ENCODE results near the gene DLGAP1.
A peak's percentile ranks its signal among the peaks of the same experiment; 100 is the strongest.

DLGAP1 gene

GRCh38 chr18:3504637-3505036, 950.5 kb downstream of the DLGAP1 start:
- no peak for DNase-seq

DNA sequence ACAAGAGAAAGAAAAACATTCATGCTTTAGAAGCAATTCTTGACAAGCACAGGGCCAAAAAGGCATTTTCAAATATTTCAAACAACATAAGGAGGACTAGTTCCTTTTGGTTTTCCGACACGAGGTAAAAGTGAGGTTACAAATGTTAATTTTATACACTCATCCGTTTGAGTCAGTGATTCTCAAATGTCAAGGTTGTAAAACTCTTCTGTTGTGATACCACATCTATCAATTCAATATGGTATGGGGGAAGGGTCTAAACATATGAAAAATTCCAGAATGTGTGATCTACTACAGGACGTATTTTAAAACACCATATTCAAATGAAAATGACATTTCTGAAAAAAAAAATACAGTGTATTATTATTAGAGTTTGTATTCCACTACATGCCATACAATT, 952.5 kb downstream of the DLGAP1 start:
- no peak for DNase-seq

GRCh38 chr18:3500016-3500415, 955.1 kb downstream of the DLGAP1 start:
- DNase-seq = no peak

GRCh38 chr18:3499501-3499900, 955.6 kb downstream of the DLGAP1 start:
- DNase-seq = no peak

DNA sequence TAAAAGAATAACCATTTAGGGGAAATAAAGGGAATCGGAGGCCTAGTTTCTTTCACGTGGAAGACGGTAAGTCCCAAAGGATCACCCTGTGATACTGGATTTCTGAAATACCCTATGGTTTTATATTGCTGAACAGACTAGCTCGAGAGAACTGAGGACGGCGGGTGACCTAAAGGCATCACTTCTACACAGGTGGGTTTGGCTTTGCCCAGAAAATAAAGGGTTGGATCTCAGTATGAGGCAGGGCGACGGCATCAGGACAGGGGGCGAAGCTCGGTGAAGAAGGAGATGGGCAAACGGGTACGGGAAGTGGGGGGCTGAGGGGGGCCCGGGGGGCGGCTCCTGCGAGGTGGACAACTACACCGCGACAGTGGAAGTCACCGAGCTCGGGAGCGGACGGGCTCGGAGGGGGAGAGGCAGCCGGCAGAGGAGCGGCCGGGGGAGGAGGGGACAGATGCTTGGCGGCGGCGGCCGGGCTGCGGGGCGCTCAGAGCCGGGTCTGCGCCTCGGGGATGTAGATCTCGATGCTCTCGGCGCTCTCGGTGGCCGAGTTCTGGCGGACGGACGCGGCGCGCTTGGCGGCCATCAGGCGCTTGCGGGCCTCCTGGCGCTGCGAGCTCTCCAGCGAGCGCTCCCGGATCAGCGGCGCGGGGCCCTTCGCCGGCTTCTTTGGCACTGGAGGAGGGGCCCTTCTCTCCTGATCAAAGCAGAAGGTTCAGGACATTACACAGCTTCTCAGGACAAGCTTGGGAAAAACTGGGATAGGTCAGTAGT, 956.2 kb downstream of the DLGAP1 start:
- DNase-seq = no peak

DNA sequence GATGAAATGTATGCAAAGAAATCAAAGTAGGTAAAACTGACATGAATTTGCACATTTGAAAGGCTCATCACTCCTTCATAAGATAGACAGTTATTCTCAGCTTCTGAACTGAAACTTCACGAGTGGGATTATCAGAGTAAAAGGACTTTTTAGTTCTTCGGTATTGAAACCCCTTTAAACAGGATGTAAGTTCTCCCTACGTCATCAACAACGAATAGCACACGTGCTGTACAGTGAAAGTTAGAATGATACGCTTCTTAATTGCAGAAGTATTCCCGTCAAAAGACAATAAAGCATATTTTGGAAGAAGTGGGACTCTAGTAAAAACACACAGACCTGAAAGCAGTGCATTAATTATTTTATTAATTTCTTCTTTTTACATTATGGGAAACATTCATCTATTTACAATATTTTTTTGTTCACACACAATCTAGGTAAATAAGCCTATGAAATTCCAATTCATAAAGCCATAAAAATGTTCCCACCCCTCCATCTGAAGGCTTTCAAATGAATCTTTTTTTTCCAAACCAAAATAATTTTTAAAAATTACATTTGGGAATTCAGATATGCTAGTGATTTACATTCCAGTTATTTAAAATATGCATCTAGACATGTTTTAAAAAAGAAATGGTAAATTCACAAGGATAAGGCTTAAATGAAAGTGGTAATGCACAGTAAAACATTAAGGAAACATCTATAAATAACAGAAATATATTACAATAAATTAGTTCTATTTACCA, 959.2 kb downstream of the DLGAP1 start:
- DNase-seq = no peak

GRCh38 chr18:3494569-3494968, 960.5 kb downstream of the DLGAP1 start:
- no peak for DNase-seq

GRCh38 chr18:3494245-3494526, 960.9 kb downstream of the DLGAP1 start:
- no peak for DNase-seq

DNA sequence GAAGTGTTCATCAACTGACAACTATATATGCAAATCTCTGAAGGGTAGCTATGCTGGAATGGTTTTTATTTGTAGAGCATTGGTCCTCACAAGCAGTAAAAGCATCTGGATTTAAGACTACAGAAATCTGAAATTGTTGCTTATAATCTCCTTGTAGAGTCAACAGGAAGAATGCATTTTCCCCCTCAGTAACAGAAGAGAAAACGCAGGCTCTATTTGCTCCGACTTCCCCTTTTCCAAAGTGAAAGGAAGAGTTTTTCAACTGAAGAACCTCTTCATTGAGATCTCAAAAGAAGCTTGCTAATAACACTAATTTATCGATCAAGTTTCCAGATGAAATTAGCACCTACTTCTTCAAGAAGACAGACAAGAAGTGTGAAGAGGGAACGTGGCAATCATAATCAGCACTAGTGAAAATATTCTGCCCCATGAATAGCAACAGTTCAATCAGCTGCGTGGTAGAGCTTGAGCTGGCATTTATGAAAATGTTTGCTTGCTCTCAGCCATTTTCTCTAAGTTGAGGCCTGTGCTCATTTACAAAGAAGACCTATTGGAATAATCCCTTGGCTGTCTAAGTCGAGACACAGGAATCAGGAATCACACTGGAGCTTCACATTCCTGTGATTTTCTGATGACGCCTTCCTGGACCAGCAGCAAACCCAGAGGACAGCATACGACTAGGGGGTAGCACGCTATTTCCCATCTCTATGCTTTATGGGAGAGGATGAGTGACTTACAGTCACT, 961.4 kb downstream of the DLGAP1 start:
- no peak for DNase-seq

GRCh38 chr18:3492721-3493120, 962.4 kb downstream of the DLGAP1 start:
- no peak for DNase-seq

- no peak for DNase-seq
Observed at GRCh38 chr18:3491981-3492555, 963.0 kb downstream of the DLGAP1 start.

DNA sequence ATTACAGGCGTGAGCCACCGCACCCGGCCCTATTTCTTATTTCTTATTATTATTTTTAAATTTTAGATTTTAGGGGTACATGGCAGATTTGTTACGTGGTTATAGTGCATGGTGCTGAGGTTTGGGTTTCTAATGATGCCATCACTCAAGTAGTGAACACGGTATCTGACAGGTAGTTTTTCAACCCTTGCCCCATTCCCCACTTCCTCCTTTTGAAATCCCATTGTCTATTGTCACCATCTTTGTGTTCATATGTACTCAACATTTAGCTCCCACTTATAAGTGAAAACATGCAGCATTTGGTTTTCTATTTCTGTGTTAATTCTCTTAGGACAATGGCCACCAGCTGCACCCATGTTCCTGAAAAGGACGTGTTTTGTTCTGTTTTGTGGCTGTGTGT, 965.6 kb downstream of the DLGAP1 start:
- no peak for DNase-seq

DNA sequence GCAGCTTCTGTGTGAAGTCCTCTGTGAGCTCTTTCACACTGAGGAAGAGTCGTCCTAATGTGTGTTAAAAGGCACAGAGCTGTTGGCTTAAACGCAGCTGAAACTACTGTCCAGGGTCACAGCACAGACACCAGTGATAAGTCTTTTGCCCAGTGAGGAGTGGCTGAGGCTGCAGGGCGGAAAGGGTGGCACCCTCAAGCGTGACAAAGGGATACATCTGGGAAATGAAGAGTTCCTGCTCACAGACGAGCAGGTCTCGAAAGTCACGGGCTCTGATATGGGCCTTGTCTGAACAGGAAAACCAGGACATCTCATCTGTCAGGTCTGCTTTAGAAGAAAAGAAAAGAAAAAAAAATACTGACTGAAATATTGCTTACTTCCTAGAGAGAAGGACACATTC, 968.6 kb downstream of the DLGAP1 start:
- no peak for DNase-seq

DNA sequence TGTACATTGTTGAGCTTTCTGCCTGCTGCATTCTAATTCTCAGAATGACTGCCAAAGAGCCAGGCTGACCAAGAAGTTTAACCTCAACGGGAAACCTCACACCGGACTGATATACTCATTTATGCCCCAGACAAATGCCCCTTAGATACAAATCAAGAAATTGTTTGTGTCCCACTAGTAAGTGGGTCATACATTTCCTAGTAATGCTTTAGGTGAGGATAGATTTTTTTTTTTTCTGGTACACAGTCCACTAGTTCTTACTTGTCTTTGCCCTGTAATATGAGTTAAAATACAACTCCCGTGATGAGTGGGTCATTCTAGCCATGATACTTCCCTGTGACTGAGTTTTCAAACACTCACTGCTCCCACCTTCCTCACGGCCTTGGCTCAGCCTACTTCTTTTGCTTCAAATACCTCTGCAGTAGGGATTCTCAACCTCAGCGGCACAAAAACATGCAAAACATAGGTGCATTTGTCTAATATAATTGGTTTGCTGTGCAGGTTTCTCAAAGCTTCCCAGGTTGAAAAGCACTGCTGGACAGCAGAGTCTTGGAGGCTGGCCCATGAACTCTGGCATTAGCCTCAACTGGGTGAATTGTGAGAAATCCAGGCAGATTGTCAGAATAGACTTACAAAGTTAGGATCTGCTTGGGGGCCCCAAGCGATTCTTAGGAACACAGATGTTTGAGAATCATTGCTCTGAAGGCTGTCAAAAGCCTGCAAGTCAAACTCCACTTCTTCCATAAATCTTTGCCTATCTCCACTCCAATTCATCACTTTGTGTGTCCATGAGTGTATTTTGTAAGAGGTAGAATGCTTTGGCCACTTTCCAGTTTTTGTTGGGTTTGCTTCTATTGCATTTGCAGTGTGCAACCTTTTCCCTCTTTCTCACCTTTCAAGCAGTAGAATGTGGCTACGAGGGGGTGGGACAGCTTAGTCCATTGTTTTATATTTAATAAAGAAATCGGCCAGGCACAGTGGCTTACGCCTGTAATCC, 969.7 kb downstream of the DLGAP1 start:
- DNase-seq = no peak

DNA sequence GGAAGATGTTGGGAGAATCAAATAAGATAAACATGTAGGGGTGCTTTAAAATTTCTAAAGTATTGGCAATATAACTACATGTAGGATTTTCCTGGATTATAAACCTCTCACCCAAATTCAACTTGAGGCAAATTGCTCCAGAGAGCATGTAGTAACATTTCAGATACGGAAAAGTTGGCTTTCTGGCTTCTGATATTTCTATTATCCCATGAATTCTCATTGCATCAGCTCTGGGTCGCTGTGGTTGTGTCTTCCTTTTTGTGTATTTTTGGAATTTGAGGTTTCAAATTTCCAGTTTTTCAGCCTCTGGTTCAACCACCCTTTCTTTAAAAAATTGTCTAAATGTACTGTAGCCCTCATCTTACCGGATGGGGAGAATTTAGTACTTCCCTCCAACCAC, 972.8 kb downstream of the DLGAP1 start:
- DNase-seq = no peak

DNA sequence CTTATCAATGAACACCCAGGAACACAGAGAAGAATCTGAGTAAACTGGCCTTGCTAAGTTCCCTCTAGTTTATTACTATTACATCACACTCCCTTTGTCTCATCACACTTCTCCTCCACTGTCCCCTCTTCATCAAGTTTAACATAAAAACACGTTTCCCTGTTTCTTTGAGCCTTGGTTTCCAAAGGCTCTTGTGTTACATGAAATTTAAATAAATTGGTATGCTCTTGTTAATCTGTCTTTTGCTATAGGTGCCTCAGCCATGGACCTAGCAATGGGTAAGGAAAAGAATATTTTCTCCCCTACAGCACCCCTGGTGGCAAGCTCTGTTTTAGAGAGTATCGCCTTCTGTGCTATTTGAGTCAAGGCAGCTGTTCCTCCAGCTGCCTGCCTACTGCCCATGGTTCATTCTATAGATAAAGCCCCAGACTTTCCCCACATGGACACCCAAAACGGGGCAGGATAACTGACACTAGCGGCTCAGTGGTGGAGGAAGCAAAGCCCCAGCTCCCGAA, 973.4 kb downstream of the DLGAP1 start:
- peak; percentile 35 for DNase-seq

DNA sequence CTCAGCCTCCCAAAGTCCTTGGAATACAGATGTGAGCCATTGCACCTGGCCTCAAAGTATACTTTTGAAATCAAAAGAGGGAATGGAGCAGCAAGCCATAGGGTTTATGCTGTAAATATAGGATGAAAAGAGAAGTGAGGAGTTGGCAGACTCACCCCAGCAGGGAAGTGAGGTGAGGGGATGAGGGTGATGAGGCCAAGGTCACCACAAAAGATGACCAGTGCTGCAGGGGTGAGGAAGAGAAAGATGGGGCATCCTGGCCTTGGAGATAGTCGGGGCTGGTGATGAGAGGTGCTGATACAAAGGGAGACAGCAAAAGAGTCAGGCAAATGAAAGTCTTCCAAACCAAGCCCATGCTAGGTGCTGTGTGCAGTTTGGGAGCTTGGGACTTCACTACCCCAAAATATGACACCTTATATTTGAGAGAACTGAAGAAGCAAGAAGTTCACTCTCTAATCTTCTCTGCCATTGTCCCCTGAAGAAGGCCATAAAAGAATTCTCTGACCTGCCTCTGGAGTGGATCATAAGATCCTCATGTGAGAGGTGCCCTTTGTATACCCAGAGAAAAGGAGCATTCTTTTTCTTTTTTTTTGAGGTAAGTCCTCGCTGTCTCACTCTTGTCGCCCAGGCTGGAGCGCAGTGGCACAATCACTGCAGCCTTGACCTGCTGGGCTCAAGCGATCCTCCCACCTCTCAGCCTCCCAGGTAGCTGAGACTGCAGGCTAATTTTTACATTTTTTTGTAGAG, 974.1 kb downstream of the DLGAP1 start:
- DNase-seq = no peak

DNA sequence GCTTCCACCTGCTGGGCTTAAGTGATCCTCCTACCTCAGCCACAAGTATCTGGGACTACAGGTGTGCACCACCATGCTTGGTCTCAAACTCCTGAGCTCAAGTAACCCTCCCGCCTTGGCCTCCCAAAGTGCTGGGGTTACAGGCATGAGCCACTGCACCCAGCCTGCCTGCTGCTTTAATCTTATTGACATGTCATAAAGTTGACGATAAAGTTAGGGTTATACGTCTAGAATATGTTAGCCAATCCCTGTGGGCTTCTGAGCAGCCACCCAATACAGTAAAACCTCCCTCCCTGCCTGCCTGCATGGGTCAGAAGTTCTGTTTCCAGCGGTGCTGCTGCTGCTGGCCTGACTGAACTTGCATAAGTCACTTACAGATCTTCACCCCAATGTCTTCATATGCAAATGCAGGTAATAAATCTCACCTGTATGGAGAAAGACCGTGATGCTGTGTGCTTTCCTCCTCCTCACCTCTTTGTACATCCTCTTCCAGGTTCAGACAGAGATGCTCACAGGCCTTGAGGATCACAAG, 975.1 kb downstream of the DLGAP1 start:
- no peak for DNase-seq

DNA sequence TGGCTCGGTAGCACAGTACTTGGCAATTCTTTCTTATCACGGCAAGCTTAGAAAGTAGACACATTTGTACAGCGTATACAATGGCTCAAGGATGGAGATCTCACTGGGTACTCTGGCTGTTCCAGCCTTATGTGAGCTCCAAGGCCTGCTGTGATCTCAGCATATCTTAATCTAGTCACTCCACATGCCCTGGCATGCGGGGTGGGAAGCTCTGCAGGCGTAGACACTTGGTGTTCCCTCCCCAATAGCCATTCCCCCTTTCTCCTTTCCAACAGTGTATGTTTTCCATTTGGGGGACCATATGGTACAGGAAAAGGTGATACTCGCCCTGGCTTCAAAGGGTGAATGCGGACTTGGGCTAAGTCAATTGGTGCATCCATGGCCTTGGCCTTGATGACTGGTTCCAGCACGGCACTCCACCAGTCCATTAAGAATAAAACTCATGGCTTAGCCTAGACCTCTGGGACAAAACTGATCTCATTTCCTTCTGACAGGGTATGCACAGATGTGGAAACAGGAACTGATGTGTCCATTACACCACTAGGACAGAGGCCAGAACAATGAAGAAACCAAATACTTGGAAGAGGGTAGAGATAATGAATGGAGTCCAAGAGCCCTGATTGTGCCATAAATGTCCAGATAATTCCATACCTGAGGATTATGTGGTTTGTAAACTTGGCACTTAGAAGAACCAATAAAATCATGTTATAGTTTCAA, 976.7 kb downstream of the DLGAP1 start:
- DNase-seq = no peak

Measured in activated CD8-positive, alpha-beta memory T cell treated with anti-CD3 and anti-CD28 coated beads, Interleukin-2, amount 50 U/mL, for 4 hours (primary cell).